ENCODE results near the gene OLIG3.

The OLIG3 gene

GRCh38 chr6:137496368-137496767 lies 2.2 kb upstream of the OLIG3 start:
- no peak for DNase-seq (ENCODE audit: low read depth in 2 of 3, low spot score in 1 of 3)

- DNase-seq (ENCODE audit: low read depth in 2 of 3, low spot score in 1 of 3), result no peak
These were observed 1.6 kb upstream of the OLIG3 start for GRCh38 chr6:137495703-137496336.

GRCh38 chr6:137494988-137495702 lies 951 bp upstream of the OLIG3 start:
- no peak for DNase-seq (ENCODE audit: low read depth in 2 of 3, low spot score in 1 of 3)

- DNase-seq (ENCODE audit: low read depth in 2 of 3, low spot score in 1 of 3), result no peak
These were observed 766 bp downstream of the OLIG3 start for GRCh38 chr6:137493218-137494038.

DNA sequence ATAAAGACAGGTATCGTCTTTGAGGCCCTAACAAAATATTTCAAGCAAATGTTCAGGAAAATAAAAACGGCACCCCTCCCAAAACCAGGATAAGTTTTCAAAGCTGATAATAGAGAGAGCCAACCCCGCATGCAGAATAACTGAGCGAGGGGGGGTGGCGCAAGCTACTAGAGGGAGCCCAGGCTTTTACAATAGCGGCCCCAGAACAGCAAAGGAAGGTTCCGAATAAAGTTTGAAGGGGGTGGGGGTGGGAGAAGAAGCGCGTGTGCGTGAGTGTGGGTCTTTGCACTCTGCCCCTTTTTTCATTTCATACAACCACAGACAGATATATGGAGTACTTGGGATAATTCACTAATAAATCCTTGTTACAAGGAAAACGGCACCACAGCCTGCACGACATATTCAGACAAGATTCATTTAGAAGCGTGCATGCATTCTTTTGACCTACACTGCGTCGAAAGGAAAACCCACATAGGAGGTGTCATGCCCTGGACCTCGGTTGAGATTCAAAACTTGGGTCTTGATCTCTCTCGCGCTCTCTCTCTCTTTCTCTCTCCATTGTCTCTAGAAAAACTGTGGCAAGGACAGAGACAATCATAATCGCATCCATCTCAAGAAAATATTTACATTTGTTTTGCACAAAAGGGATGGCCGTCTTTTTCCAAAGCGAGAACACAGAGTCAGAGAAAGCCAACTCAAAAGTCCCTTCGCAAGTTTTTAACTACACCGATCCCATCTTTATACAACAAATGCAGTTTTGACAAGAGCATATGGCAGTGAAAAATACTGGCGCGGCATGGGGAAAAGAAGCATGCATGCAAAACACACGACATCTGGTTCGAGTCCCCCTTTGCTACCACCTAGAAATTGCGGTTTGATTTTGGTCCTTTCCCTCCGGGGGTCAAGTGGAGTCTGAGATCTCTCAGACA lies 1.6 kb downstream of the OLIG3 start:
- no peak for DNase-seq (ENCODE audit: low read depth in 2 of 3, low spot score in 1 of 3)

DNA sequence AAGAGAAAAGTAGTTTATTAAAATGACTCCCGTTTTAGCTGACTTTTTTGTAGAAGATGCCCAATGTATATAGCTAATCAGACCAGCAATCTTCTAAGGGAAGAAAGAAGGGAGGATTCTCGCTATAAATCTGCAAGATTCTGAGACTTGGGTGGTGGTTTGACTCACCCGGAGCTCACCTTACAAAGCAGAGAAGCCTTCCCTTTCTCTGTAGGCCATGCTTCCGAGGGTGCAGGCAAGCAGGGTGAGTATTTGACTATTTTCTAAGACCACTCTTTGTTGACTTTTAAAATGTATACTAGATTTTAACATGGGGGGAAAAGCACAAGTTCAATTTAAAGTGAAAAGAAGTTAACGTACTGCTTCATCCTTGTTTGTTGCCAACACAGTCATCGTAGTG lies 2.7 kb downstream of the OLIG3 start:
- DNase-seq (ENCODE audit: low read depth in 2 of 3, low spot score in 1 of 3), result no peak

DNA sequence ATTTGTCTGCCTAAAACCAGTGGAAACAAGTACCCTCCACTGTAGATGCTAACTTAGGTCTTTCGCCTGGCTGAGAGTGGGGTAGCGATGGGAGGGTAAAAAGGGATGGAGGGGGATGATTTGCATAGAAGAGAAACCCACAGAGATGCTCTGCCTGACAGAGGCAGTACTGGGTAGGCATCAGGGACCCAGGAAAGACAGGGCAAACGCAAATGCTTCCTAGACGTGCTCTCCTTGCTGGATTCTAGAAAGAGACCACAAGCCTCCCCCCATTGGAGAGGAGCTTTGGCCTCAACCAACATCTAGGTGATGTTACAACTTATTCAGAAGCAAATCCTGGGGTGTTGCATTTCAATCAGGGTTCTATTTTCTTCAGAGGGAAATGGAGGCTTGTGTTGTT lies 3.2 kb downstream of the OLIG3 start:
- DNase-seq (ENCODE audit: low read depth in 2 of 3, low spot score in 1 of 3), result no peak

- no peak for DNase-seq (ENCODE audit: low read depth in 2 of 3, low spot score in 1 of 3)
These were observed 3.9 kb downstream of the OLIG3 start for GRCh38 chr6:137490006-137490905.

DNA sequence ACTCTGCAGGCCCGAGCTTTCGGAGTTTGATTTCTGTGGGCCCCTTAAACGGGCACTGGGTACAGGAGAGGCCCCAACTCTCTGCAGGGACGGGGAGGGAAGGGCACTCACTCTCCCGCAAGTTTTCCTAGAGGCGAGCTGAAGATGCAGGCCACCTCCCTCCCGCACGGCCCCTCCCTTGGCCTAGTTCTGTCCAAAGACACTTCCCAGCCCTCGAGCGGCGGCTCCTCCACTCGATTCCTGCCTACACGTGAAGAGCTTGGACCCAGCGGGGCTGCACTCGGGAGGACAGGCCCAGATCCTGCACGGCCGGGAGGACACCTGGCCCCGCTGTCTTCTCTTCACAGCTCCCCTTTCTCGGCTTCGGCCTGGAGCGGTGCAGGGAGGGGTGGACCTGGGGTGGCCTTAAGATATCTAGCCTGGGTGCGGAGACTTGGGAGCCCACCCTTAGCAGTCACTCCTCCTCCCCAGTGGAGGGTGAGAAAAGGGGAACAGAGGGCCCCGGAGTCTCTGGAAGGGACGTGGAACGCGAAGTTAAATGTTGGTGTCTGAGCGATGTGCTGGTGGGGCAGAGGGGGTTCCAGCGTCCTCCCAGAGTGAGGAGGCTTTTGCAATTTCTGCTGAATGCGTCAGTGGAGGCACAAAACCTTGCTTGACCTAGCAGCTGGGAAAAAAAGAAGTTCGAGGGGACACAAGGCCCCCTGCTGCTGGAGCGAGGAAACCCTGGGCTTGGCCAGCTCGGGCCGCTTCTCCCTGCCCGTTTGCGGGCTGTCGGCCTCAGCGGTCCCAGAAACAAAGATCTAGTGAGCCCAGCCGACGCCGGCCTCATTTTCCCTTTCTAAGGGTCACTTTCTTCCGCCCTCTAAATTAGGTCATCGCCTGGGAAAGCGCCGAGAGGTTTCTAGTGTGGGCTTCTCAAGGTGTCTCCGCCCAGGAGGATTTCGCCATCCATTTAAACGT lies 4.9 kb downstream of the OLIG3 start:
- DNase-seq (ENCODE audit: low read depth in 2 of 3, low spot score in 1 of 3), result no peak

- DNase-seq (ENCODE audit: low read depth in 2 of 3, low spot score in 1 of 3), result no peak
These were observed 5.8 kb downstream of the OLIG3 start for GRCh38 chr6:137488150-137489045.

DNA sequence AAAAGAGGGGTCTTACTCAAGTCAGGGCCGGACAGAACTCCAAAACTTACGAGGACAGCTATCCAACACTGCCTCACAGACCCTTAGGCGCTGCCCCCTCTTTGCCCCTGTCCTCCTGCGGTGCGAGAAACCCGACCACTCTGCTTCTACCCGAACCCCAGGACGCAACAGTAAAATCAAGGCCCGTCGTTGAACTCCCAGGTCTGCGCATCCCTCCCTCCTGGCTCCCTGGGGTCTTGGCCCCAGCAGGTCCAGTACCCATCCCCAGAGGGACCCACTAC lies 6.4 kb downstream of the OLIG3 start:
- DNase-seq (ENCODE audit: low read depth in 2 of 3, low spot score in 1 of 3), result no peak

- no peak for DNase-seq (ENCODE audit: low read depth in 2 of 3, low spot score in 1 of 3)
These were observed 6.9 kb downstream of the OLIG3 start for GRCh38 chr6:137487181-137487868.

DNA sequence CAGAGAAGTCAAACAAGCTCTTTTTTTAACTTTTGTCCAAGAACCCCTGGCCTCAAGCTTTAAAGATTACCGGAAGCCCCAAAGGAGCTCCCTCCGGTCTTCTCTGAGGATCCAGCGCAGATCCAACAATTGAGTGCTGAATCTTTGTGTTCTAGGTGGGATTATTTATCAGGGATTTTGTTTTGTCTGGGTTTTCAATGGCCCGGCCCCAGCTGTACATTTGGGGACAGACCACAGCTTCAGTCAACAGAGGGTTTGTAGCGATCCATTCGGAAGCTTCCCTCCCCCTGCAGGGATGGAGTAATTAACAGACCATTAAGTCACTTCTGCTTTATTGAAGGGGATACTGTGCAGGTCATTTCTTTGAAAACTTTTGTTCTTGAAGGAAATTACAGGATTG lies 7.8 kb downstream of the OLIG3 start:
- no peak for DNase-seq (ENCODE audit: low read depth in 2 of 3, low spot score in 1 of 3)

GRCh38 chr6:137480431-137480830 lies 13.8 kb downstream of the OLIG3 start:
- DNase-seq (ENCODE audit: low read depth in 2 of 3, low spot score in 1 of 3), result no peak

GRCh38 chr6:137475103-137475502 lies 19.1 kb downstream of the OLIG3 start:
- DNase-seq (ENCODE audit: low read depth in 2 of 3, low spot score in 1 of 3), result no peak

DNA sequence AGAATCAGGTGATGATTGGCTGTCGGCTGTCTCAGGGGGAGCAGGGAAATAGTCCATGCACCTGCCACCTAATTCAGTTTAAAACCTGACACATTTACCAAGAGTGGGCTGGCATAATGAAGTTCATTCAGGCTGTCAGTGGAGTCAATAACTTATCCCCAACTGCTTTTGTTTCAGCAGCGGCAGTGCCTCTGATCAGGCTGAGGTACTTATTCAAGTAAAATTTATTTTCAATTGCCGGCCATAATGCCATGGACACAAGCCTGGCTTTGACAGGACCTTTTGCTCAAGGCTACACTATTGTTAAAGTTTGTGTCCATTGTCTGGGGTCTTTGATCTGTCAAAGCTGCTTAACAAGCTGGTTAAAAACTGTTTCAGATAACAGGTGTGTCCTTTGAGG lies 20.6 kb downstream of the OLIG3 start:
- no peak for DNase-seq (ENCODE audit: low read depth in 2 of 3, low spot score in 1 of 3)

DNA sequence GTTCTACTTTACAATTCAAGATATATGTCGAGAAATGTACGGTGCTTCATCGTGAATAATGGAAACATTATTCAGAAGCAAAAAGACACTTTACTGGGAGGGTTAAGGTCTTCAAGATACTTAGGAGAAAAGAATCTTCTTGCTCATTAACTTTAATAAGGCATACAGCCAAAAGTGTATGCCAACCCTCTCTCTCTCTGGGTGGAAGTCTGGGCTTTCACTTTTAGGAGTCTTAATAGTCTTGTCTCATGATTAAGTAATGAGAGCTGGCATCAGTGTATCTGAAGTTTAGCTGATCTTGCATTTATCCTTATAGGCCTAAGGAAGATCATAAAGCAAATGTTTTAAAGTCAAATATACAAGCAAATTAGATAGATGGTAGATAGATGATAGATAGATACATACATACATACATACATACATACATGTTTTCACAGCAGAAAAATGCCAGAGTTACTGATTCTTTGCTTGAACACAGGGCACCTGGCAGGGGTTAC lies 21.5 kb downstream of the OLIG3 start:
- no peak for DNase-seq (ENCODE audit: low read depth in 2 of 3, low spot score in 1 of 3)
